ENCODE measurements around the gene SMIM14.
"Not testable (repeated sequence)": the region's sequence is repeated elsewhere in the genome, so short reads cannot be mapped to it uniquely, and the experiment has no call there.

Gene SMIM14

GRCh38 chr4:39642885-39643552 is 4.4 kb upstream of the SMIM14 start:
- no peak for DNase-seq (ENCODE audit: low read depth)

- no peak for DNase-seq (ENCODE audit: low read depth)
These were observed 2.8 kb upstream of the SMIM14 start for GRCh38 chr4:39641451-39641850.

GRCh38 chr4:39637586-39638353 is 895 bp downstream of the SMIM14 start:
- DNase-seq (ENCODE audit: low read depth) = no peak

- DNase-seq (ENCODE audit: low read depth) = no peak
These were observed 1.5 kb downstream of the SMIM14 start for GRCh38 chr4:39637221-39637585.

GRCh38 chr4:39636531-39637184 is 2.0 kb downstream of the SMIM14 start:
- DNase-seq (ENCODE audit: low read depth) = no peak

- no peak for DNase-seq (ENCODE audit: low read depth)
These were observed 3.6 kb downstream of the SMIM14 start for GRCh38 chr4:39635023-39635422.

- DNase-seq (ENCODE audit: low read depth) = no peak
These were observed 7.0 kb downstream of the SMIM14 start for GRCh38 chr4:39631700-39632079.

GRCh38 chr4:39627413-39627812 is 11.3 kb downstream of the SMIM14 start:
- DNase-seq (ENCODE audit: low read depth) = no peak

GRCh38 chr4:39626913-39627312 is 11.8 kb downstream of the SMIM14 start:
- no peak for DNase-seq (ENCODE audit: low read depth)

- no peak for DNase-seq (ENCODE audit: low read depth)
These were observed 12.4 kb downstream of the SMIM14 start for GRCh38 chr4:39626261-39626660.

- DNase-seq (ENCODE audit: low read depth) = no peak
These were observed 17.1 kb downstream of the SMIM14 start for GRCh38 chr4:39621582-39621981.

GRCh38 chr4:39620551-39621313 is 17.9 kb downstream of the SMIM14 start:
- DNase-seq (ENCODE audit: low read depth) = no peak

GRCh38 chr4:39617534-39617933 is 21.1 kb downstream of the SMIM14 start:
- DNase-seq (ENCODE audit: low read depth) = no peak

GRCh38 chr4:39616651-39617050 is 22.0 kb downstream of the SMIM14 start:
- DNase-seq (ENCODE audit: low read depth) = no peak

GRCh38 chr4:39616112-39616511 is 22.6 kb downstream of the SMIM14 start:
- DNase-seq (ENCODE audit: low read depth) = not testable (repeated sequence)

- no peak for DNase-seq (ENCODE audit: low read depth)
These were observed 24.0 kb downstream of the SMIM14 start for GRCh38 chr4:39614487-39615162.

- DNase-seq (ENCODE audit: low read depth) = no peak
These were observed 25.5 kb downstream of the SMIM14 start for GRCh38 chr4:39613093-39613656.

- DNase-seq (ENCODE audit: low read depth) = no peak
These were observed 29.2 kb downstream of the SMIM14 start for GRCh38 chr4:39609454-39609931.

GRCh38 chr4:39608451-39608850 is 30.2 kb downstream of the SMIM14 start:
- DNase-seq (ENCODE audit: low read depth) = no peak

GRCh38 chr4:39606747-39607146 is 31.9 kb downstream of the SMIM14 start:
- no peak for DNase-seq (ENCODE audit: low read depth)

- DNase-seq (ENCODE audit: low read depth) = no peak
These were observed 40.8 kb downstream of the SMIM14 start for GRCh38 chr4:39597695-39598381.
